GM21381 (cell line): ENCODE results near the gene CCDC106.

Experiments used
- ATAC-seq: cut with Tn5 transposase; IDR thresholded peaks from one replicate; pipeline ENCODE4 v1.9.1; 2021; ENCODE audit warnings: mild to moderate bottlenecking, moderate library complexity; ENCODE audit not compliant: unreplicated experiment

The CCDC106 gene

DNA sequence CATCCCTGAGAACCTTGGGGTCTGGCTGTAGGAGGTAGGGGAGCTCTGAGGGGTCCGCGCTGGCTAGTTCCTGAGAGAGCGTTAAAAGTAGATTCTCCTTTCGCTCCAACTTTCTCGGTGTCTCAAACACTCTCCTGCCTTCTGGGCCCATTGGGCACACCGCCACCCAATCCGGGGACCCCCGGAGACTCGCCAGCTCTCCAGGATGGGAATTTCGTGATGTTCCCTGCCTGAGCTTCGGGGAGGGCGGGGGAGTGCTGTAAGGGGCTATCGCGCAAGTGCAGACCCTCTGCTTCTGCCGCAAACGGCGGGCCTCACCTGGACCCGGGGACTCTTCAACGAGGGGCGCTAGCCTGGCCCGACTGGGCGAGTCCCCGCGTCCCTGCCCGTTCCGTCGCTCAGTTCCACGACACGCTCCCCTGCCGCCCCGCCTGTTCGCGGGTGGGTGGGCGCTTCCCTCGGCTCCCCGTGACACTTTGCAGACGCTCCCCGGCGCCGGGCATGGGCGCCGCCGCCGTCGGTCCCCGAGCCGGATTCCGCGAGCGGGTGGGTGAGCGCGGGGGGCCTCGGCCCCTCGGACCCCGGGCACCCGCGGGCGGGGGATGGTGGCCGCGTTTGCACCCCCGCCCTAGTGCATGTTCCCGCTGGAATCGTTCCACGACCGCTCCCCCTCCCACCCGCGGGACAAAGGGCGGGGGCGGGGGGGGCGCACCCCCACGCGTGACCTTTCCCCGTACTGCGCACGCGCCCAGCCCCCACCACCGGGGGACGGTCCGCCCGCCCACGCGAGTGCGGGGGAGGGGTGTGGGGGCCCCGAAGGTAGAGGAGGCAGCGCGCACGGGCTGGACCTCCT lies at the start of gene CCDC106:
Gene CCDC106 (plus strand): TSS at position 481 of the 853 bp plus-strand sequence. CDS start 835 bp downstream, outside the sequence.
- ATAC-seq = peak; percentile 34

DNA sequence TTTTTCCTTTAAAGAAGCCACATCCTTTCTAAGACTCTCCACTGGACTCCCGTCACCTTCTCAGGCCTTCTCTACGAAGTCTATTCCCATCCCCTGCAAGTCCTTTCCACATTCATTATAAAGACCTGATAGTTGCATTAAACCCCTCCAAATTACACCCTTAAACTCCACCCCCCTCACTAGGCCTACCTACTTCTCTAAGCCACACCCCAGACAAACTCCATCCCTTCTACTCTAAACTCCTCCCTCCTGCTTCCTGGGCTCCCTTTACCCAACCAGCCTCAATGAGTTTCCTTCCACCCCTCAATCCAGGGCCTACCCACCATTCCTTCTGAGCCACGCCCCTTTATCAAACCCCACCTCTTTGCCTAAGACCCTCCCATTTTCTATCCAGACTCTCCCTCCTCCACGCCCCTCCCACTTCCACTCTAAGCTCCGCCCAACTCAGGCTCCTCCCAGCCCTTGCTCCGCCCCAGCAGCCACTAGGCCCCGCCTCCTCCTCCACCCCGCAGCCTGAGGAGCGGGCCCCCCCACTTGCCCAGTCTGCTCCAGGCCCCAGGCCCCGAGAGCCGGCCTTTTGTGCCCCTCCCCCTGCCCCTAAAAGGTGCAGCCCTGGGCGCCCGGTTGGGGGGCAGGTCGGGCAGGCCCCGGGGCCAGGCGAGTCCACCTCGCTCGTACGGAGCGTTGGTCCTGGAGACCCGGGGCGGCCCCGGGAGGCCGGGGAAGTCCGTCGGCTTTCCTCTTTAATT lies 49.1 kb upstream of the CCDC106 start:
- ATAC-seq = peak; percentile 41

GRCh38 chr19:55599468-55599841 lies 48.6 kb upstream of the CCDC106 start, which contains the start of gene FIZ1:
TSS of gene FIZ1 (minus strand) at chr19:55599517. CDS start at chr19:55597865, 1,652 bp downstream.
- ATAC-seq = peak; percentile 52

DNA sequence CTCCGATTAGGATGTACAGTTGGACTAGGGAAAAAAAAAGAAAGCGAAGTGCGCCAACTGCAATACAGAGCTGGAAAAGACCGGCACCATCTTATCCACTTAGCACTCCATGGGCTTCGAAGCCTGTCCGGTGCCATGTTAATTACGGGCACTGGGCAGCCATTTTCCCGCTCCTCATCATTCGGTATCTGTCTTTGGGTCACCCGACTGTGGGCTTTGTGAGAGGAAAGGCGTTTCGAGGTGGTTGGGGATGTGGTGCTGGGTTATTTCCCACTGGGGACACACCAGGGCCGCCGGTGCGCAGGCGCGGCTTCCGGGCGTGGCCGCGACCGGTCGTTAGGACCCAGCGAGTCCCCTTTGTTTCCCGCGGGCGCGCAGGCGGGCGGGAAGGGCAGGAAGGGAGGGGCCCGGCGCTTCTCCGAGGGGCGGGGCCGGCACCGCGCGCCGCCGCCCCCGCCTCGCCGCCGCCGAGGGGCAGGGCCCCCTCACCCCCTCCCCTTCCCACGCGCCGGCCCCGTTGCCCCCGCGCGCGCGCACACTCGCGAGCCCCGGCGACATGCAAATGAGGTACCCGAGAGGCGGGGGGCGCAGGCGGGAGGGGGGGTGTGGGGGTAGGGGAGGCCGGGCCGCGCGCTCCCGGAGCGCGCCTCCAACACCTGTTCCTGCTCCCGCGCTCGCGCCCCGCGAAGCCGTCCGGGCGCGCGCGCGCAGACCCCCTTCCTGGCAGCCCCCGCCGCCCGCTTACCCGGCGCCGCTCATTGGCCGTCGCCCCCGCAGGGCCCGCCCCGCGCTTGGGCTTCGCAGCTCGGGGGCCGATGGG lies 48.0 kb upstream of the CCDC106 start, which contains the start of gene ZNF524:
Gene ZNF524 (plus strand): TSS at position 447 of the 820 bp plus-strand sequence. CDS start 1,825 bp downstream, outside the sequence.
- ATAC-seq = peak; percentile 40

- ATAC-seq = no peak
These were observed 47.4 kb upstream of the CCDC106 start for GRCh38 chr19:55600662-55601028.

- no peak for ATAC-seq
These were observed 46.9 kb upstream of the CCDC106 start for GRCh38 chr19:55601084-55601483.

- ATAC-seq = no peak
These were observed 45.7 kb upstream of the CCDC106 start for GRCh38 chr19:55602104-55603001.

GRCh38 chr19:55603115-55603514 lies 44.9 kb upstream of the CCDC106 start:
- no peak for ATAC-seq

GRCh38 chr19:55603581-55604292 lies 44.3 kb upstream of the CCDC106 start:
- no peak for ATAC-seq

- peak; percentile 58 for ATAC-seq
These were observed 42.8 kb upstream of the CCDC106 start for GRCh38 chr19:55605207-55605636.

DNA sequence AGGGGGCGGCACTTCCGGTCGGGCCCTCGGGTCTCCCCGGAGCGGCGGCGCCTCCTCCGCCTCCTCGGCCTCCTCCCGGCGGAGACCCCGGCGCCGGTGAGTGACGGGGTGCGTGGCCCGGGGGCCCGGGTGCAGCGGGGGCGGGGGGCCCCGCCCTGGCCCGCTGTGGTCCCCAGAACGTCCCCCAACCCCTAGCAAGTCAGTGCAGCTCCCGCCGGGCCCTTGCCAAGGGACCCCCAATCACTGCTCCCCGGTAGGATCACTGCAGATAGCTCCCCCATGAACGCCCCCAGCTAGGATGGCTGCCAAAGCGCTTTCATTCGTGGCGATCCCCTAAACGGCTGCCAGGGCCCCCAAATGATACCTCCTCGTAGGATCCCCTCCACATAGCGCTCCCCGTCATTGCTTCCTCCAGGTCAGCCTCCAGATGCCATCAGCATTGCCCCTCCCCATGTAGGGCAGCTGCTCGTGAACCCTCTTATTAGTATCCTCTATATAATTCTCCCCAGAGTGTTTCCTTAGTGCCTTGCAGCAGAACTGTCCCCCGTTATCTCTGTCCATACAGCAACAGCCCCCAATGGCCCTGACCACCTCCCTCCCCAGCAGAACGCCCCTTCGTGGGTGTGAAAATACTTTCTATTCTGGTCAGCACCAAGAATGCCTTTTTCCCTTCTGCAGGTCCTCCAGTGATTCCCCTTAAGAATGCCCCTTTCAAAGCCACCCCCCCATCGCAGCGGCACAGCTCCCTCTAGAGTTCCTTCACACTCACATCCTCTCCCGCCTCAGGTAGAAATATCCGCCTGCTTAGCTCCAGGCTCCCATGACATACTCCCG lies 42.2 kb upstream of the CCDC106 start, which contains the start of gene ZNF865:
Gene ZNF865 (plus strand): TSS at position 11 of the 834 bp plus-strand sequence. CDS start 7,972 bp downstream, outside the sequence.
- ATAC-seq = peak; percentile 31

- ATAC-seq = no peak
These were observed 41.6 kb upstream of the CCDC106 start for GRCh38 chr19:55606471-55606787.

- no peak for ATAC-seq
These were observed 41.2 kb upstream of the CCDC106 start for GRCh38 chr19:55606817-55607216.

GRCh38 chr19:55609326-55609725 lies 38.7 kb upstream of the CCDC106 start:
- ATAC-seq = no peak

DNA sequence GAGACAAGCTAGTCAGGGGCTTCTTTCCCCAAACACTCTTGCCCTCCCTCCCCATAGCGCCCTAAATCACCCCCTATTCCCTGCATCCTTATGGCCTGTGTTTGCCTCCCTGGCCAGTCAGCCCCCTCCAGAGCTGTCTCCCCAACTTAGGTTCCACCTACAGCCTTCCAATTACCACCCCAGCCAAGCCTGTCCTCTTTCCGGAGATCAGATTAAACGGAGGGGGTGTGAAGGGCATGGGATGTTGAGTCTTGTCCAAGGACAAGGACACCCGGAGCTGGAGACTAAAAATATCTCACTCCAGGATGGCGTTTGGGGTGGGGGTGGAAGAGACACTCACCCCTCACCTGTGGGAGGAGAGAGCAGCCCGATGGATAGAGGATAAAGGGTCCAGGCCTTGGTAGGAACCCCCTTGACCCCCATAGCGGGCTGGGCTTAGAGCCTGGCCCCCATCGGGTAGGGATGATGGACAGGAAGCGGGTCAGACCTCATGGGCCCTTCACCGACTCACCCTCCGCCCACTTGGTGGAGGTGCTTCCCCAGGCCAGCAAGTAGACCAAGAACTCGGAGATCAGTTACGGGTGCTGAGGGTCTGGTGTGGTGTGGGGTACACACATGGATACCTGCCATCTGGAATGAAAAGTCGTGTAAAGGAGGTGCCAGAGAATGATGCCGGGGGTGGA lies 36.6 kb upstream of the CCDC106 start:
- ATAC-seq = no peak

GRCh38 chr19:55611983-55612645 lies 35.9 kb upstream of the CCDC106 start:
- no peak for ATAC-seq

DNA sequence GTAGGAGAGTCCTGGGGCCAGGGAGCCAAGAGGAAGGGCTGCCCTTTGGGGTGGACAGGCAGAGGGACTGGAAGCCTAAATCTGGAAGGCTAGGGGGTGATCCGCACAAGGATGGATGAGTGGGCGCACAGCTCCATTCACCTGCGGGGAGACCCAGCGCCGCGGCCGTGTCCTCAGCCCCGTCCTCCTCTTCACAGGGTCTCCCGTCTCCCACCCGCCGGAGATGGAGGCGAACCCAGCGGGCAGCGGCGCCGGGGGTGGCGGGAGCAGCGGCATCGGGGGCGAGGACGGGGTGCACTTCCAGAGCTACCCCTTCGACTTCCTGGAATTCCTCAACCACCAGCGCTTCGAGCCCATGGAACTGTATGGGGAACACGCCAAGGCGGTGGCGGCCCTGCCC lies 34.6 kb upstream of the CCDC106 start:
- ATAC-seq = no peak
